GM23248 (cell line): ENCODE measurements around the gene APC2. TPM values are rescaled to one million over a fixed set of nuclear protein-coding genes. Genes with fewer than 3 reads are reported as not detected.
A peak's percentile ranks its signal among the peaks of the same experiment; 100 is the strongest.

ENCODE experiments used
- DNase-seq: peaks from one replicate; pipeline ENCODE4 v3.0.0-alpha.2; 2015
- H2AFZ ChIP-seq: fragments of 200-600 bp; sonication (generic); 2 replicates; pipeline ENCODE4 v1.6.1; 2016; ENCODE audit warnings: antibody characterized with exemption
- H3F3A ChIP-seq: fragments of 200-600 bp; sonication (generic); 2 replicates; pipeline ENCODE4 v1.6.1; 2016; ENCODE audit warnings: mild to moderate bottlenecking, antibody characterized with exemption, mixed run types; ENCODE audit not compliant: insufficient read depth
- H3K27ac ChIP-seq: fragments of 200-600 bp; sonication (generic); 2 replicates; pipeline ENCODE4 v1.5.1; 2016; ENCODE audit warnings: mild to moderate bottlenecking
- H3K27me3 ChIP-seq: fragments of 200-600 bp; sonication (generic); replicated peaks from 2 replicates; pipeline ENCODE4 v1.6.1; 2016; ENCODE audit warnings: mild to moderate bottlenecking; ENCODE audit not compliant: insufficient read depth
- H3K36me3 ChIP-seq: fragments of 200-600 bp; sonication (generic); 2 replicates; pipeline ENCODE4 v1.6.1; 2016; ENCODE audit warnings: low read depth, mild to moderate bottlenecking
- H3K4me1 ChIP-seq: fragments of 200-600 bp; sonication (generic); 2 replicates; pipeline ENCODE4 v1.6.1; 2016; ENCODE audit warnings: mild to moderate bottlenecking; ENCODE audit not compliant: insufficient read depth
- H3K4me2 ChIP-seq: fragments of 200-600 bp; sonication (generic); one replicate; pipeline ENCODE4 v1.6.1; 2016; ENCODE audit warnings: mild to moderate bottlenecking; ENCODE audit not compliant: unreplicated experiment
- H3K4me3 ChIP-seq: fragments of 200-600 bp; sonication (generic); 2 replicates; pipeline ENCODE4 v1.5.1; 2016; ENCODE audit warnings: mild to moderate bottlenecking
- H3K79me2 ChIP-seq: fragments of 200-600 bp; sonication (generic); 2 replicates; pipeline ENCODE4 v1.6.1; 2016; ENCODE audit warnings: mild to moderate bottlenecking; ENCODE audit not compliant: insufficient read depth
- H3K9ac ChIP-seq: fragments of 200-600 bp; sonication (generic); 2 replicates; pipeline ENCODE4 v1.6.1; 2016; ENCODE audit warnings: mild to moderate bottlenecking
- H3K9me2 ChIP-seq: fragments of 200-600 bp; sonication (generic); 2 replicates; pipeline ENCODE4 v1.6.1; 2016; ENCODE audit warnings: mixed run types, mild to moderate bottlenecking, moderate library complexity; ENCODE audit not compliant: insufficient read depth
- H3K9me3 ChIP-seq: fragments of 200-600 bp; sonication (generic); one replicate; pipeline ENCODE4 v1.6.1; 2017; ENCODE audit warnings: low read depth
- H4K20me1 ChIP-seq: fragments of 200-600 bp; sonication (generic); 2 replicates; pipeline ENCODE4 v1.6.0; 2016; ENCODE audit not compliant: insufficient read depth
- EZH2 ChIP-seq: fragments of 200-600 bp; sonication (generic); IDR thresholded peaks from 2 replicates; pipeline ENCODE4 v1.6.1; 2018; ENCODE audit warnings: antibody characterized with exemption, mild to moderate bottlenecking; ENCODE audit not compliant: insufficient read depth, poor library complexity, severe bottlenecking
- EZH2phosphoT487 ChIP-seq: fragments of 200-600 bp; sonication (generic); IDR thresholded peaks from 2 replicates; pipeline ENCODE4 v1.6.1; 2018; ENCODE audit warnings: antibody characterized with exemption, moderate library complexity, mild to moderate bottlenecking, low read depth; ENCODE audit not compliant: insufficient read depth
- WGBS, 2 experiments: methylation state at CpG; one replicate each; pipeline ENCODE4 v1.1.6; 2015 to 2017; ENCODE audit warnings: low lambda C conversion rate in 2 of 2, low coverage in 1 of 2; ENCODE audit errors: missing lambda C conversion rate in 2 of 2; 5-methylcytosine and 5-hydroxymethylcytosine counted together
- in situ Hi-C: fragments of 300-500 bp; cut with MboI; formaldehyde crosslinking; loops from 2 replicates; pipeline ENCODE4 v1.15.0; 2020
- polyA plus RNA-seq: library from polyadenylated mRNA; unstranded; fragments of >200 nt; fragmentation: Nextera tagmentation; extraction: Ambion mirVana; gene quantifications from 2 replicates; pipeline ENCODE4 v1.2.1, GENCODE V29; 2016
- total RNA-seq: library from RNA; depleted of rRNA; stranded (reverse); fragments of >200 nt; shearing (Covaris generic); gene quantifications from 2 replicates; pipeline ENCODE4 v1.2.3, GENCODE V29; 2014

The APC2 gene
- total and polyA plus RNA-seq, 2 experiments from 2014 or later: 0.10 to 0.11 TPM

GRCh38 chr19:1501200-1501595, 51.3 kb downstream of the APC2 start:
- Histone ChIP-seq H3K27me3 (no peaks in the 10 kb centered on the region), H3K4me3 (no peak overlapping the region), H3K9me3 (no peaks in the 10 kb centered on the region), H2AFZ (no peak overlapping the region), H3K36me3 (no peaks in the 10 kb centered on the region), H3K79me2 (no peaks in the 10 kb centered on the region), H3K27ac (no peak overlapping the region), H3K4me1 (no peaks in the 10 kb centered on the region), H3F3A (no peaks in the 10 kb centered on the region), H3K9ac (no peak overlapping the region), H3K9me2 (no peaks in the 10 kb centered on the region), H4K20me1 (no peaks in the 10 kb centered on the region), H3K4me2 (no peak overlapping the region)
- DNase-seq: no peak
- in situ Hi-C loops: no loop called here
- TF ChIP-seq EZH2phosphoT487 (no peak), EZH2 (no peak)
- WGBS, 2 experiments: 64 to 69% methylated on average over 9 of the region's 9 CpGs

GRCh38 chr19:1502433-1503088, 52.6 kb downstream of the APC2 start:
- peak overlapping the region; percentile 55 for H3K4me2 ChIP-seq
- no peak overlapping the region for H2AFZ ChIP-seq
- H3F3A ChIP-seq: no peaks in the 10 kb centered on the region

GRCh38 chr19:1503089-1503924, 53.4 kb downstream of the APC2 start:
- in situ Hi-C loops: no loop called here
- Histone ChIP-seq H3K4me1 (no peaks in the 10 kb centered on the region), H4K20me1 (no peaks in the 10 kb centered on the region), H3K9ac (peak overlapping the region; percentile 24; the same call in 1 of the 2 replicates), H2AFZ (0 out of 2 replicates have a peak overlapping the region, but pooled peaks have one; percentile 40), H3K9me2 (no peaks in the 10 kb centered on the region), H3K4me2 (peak overlapping the region; percentile 55), H3K27me3 (no peaks in the 10 kb centered on the region), H3K4me3 (peak overlapping the region; percentile 45; the same call in 1 of the 2 replicates), H3K27ac (no peak overlapping the region), H3K9me3 (no peaks in the 10 kb centered on the region), H3K79me2 (no peaks in the 10 kb centered on the region), H3F3A (no peaks in the 10 kb centered on the region), H3K36me3 (no peaks in the 10 kb centered on the region)
- TF ChIP-seq EZH2phosphoT487: no peak
- peak; percentile 74 for DNase-seq
- whole genome bisulfite sequencing, 2 experiments: 2 to 3% methylated on average over 43 to 46 of the region's 49 CpGs

More at GRCh38 chr19:1502433-1503088, 52.6 kb downstream of the APC2 start:
- Histone ChIP-seq H3K27me3 (no peaks in the 10 kb centered on the region), H3K9me2 (no peaks in the 10 kb centered on the region), H3K27ac (no peak overlapping the region), H3K79me2 (no peaks in the 10 kb centered on the region), H3K9ac (no peak overlapping the region; the same call in 1 of the 2 replicates), H3K4me3 (0 out of 2 replicates have a peak overlapping the region, but pooled peaks have one; percentile 45), H4K20me1 (no peaks in the 10 kb centered on the region), H3K9me3 (no peaks in the 10 kb centered on the region), H3K36me3 (no peaks in the 10 kb centered on the region), H3K4me1 (no peaks in the 10 kb centered on the region)
- WGBS, 2 experiments: 60 to 67% methylated on average over 14 of the region's 14 CpGs
- in situ Hi-C loops: no loop called here
- no peak for DNase-seq
- no peak for TF ChIP-seq EZH2phosphoT487
- no peak for TF ChIP-seq EZH2

- H4K20me1 ChIP-seq: no peaks in the 10 kb centered on the region
- H3K27ac ChIP-seq: no peak overlapping the region
- no peaks in the 10 kb centered on the region for H3K9me2 ChIP-seq
- no peaks in the 10 kb centered on the region for H3K36me3 ChIP-seq
- TF ChIP-seq EZH2: no peak
- TF ChIP-seq EZH2phosphoT487: no peak
- no peaks in the 10 kb centered on the region for H3K79me2 ChIP-seq
- no peak for DNase-seq
- no peak overlapping the region for H3K4me2 ChIP-seq
- no peak overlapping the region for H3K9ac ChIP-seq
- in situ Hi-C loops: no loop called here
- H2AFZ ChIP-seq: no peak overlapping the region
- H3K9me3 ChIP-seq: no peaks in the 10 kb centered on the region
- H3K27me3 ChIP-seq: no peaks in the 10 kb centered on the region
- H3F3A ChIP-seq: peaks cover 8% of the 10 kb centered on the region; the same call in 1 of the 2 replicates
- 27 to 29% methylated on average over 23 of the region's 23 CpGs for WGBS, 2 experiments
- H3K4me3 ChIP-seq: no peak overlapping the region
- no peaks in the 10 kb centered on the region for H3K4me1 ChIP-seq
Measured at GRCh38 chr19:1503925-1504773, 54.2 kb downstream of the APC2 start.
